IMR-90 (cell line): Measurements from ENCODE around the gene ADCK2. TPM values are rescaled to one million over a fixed set of nuclear protein-coding genes. Genes with fewer than 3 reads are reported as not detected.

Source experiments
- ATAC-seq: fragments of 200-7000 bp; cut with Tn5 transposase; 2 replicates; pipeline ENCODE4 v1.9.1; 2020; ENCODE audit warnings: low read depth, mild to moderate bottlenecking, moderate library complexity
- BruUV-seq: library from RNA; stranded (reverse); fragments of 400-500 nt; replicated peaks from 2 replicates; lab custom pipeline; 2021; lab: Mats Ljungman, UMichigan
- CTCF ChIA-PET: fragments of 300-600 bp; formaldehyde crosslinking; extraction: SDS; loops from one replicate; lab custom pipeline; 2021; ENCODE audit warnings: antibody characterized with exemption; lab: Yijun Ruan, JAX
- POLR2A ChIA-PET: fragments of 300-600 bp; sonication (Branson Sonifier 250); formaldehyde crosslinking; loops from one replicate; lab custom pipeline; 2022; ENCODE audit warnings: antibody characterized with exemption; ENCODE audit not compliant: unreplicated experiment; lab: Charles Lee
- DNase-seq: peaks from one replicate; pipeline ENCODE4 v3.0.0; 2013
- H2AFZ ChIP-seq: replicated peaks from 2 replicates; pipeline ENCODE3; 2013; ENCODE audit warnings: low read length, mild to moderate bottlenecking; ENCODE audit not compliant: poor library complexity
- H2AK5ac ChIP-seq: 2 replicates; pipeline ENCODE4 v1.6.1; 2013; ENCODE audit warnings: low read depth, low read length, inconsistent platforms
- H2AK9ac ChIP-seq: replicated peaks from 2 replicates; pipeline ENCODE3; 2013; ENCODE audit warnings: mild to moderate bottlenecking, low read depth, low read length, moderate library complexity; ENCODE audit not compliant: poor library complexity
- H2BK120ac ChIP-seq: 2 replicates; pipeline ENCODE4 v1.6.1; 2013; ENCODE audit warnings: low read depth, low read length, inconsistent platforms
- H2BK15ac ChIP-seq: 3 replicates; pipeline ENCODE4 v1.6.1; 2013; ENCODE audit warnings: low read depth, low read length, inconsistent platforms
- H2BK20ac ChIP-seq: 2 replicates; pipeline ENCODE4 v1.6.1; 2013; ENCODE audit warnings: low read depth, mild to moderate bottlenecking, inconsistent platforms, low read length, moderate library complexity
- H2BK5ac ChIP-seq: 2 replicates; pipeline ENCODE4 v1.6.1; 2013; ENCODE audit warnings: mild to moderate bottlenecking, low read depth, low read length, inconsistent platforms; ENCODE audit not compliant: poor library complexity, severe bottlenecking
- H3K14ac ChIP-seq: replicated peaks from 2 replicates; pipeline ENCODE4 v1.6.1; 2013; ENCODE audit warnings: low read depth, low read length, inconsistent platforms
- H3K18ac ChIP-seq: 2 replicates; pipeline ENCODE4 v1.6.1; 2013; ENCODE audit warnings: low read depth, low read length, control low read depth
- H3K23ac ChIP-seq: 2 replicates; pipeline ENCODE4 v1.6.1; 2013; ENCODE audit warnings: low read depth, low read length, inconsistent platforms
- H3K27ac ChIP-seq: 2 replicates; pipeline ENCODE4 v1.5.1; 2013; ENCODE audit warnings: mild to moderate bottlenecking, control low read depth, low read length; ENCODE audit not compliant: insufficient read depth
- H3K27me3 ChIP-seq: 2 replicates; pipeline ENCODE4 v1.6.1; 2013; ENCODE audit warnings: low read length; ENCODE audit not compliant: control insufficient read depth, insufficient read depth
- H3K36me3 ChIP-seq: 2 replicates; pipeline ENCODE4 v1.6.1; 2013; ENCODE audit warnings: low read length, mixed read lengths; ENCODE audit not compliant: control insufficient read depth, insufficient read depth
- H3K4ac ChIP-seq: 2 replicates; pipeline ENCODE4 v1.6.1; 2013; ENCODE audit warnings: low read depth, low read length, inconsistent platforms
- H3K4me1 ChIP-seq: 2 replicates; pipeline ENCODE4 v1.6.1; 2013; ENCODE audit warnings: low read length, mixed read lengths; ENCODE audit not compliant: control insufficient read depth, insufficient read depth
- H3K4me2 ChIP-seq: 2 replicates; pipeline ENCODE4 v1.6.1; 2013; ENCODE audit warnings: low read depth, mild to moderate bottlenecking, control low read depth, low read length, moderate library complexity
- H3K4me3 ChIP-seq: 2 replicates; pipeline ENCODE4 v1.5.1; 2013; ENCODE audit warnings: low read depth, mild to moderate bottlenecking, control low read depth, low read length, moderate library complexity; ENCODE audit not compliant: insufficient read depth
- H3K56ac ChIP-seq: 2 replicates; pipeline ENCODE4 v1.6.1; 2013; ENCODE audit warnings: low read length, inconsistent platforms; ENCODE audit not compliant: insufficient read depth; ENCODE audit errors: extremely low read depth
- H3K79me1 ChIP-seq, 2 experiments: 2 replicates each; pipeline ENCODE4 v1.6.1; 2013; ENCODE audit warnings: low read length in 2 of 2, inconsistent platforms in 1 of 2, low read depth in 1 of 2
- H3K9ac ChIP-seq: 2 replicates; pipeline ENCODE4 v1.6.1; 2013; ENCODE audit warnings: low read depth, low read length, control low read depth
- H3K9me1 ChIP-seq: 2 replicates; pipeline ENCODE4 v1.6.1; 2013; ENCODE audit warnings: low read length, inconsistent platforms; ENCODE audit not compliant: insufficient read depth
- H3K9me3 ChIP-seq: 2 replicates; pipeline ENCODE4 v1.6.1; 2013; ENCODE audit warnings: low read length; ENCODE audit not compliant: control insufficient read depth, insufficient read depth
- H4K20me1 ChIP-seq: 2 replicates; pipeline ENCODE4 v1.6.1; 2013; ENCODE audit warnings: low read length, inconsistent platforms; ENCODE audit not compliant: insufficient read depth
- H4K5ac ChIP-seq: 2 replicates; pipeline ENCODE4 v1.6.1; 2013; ENCODE audit warnings: mild to moderate bottlenecking, low read depth, low read length, control low read depth
- H4K8ac ChIP-seq, 2 experiments: 2 replicates each; pipeline ENCODE4 v1.6.1; 2013; ENCODE audit warnings: low read depth in 2 of 2, low read length in 2 of 2, control low read depth in 1 of 2, inconsistent platforms in 1 of 2
- H4K91ac ChIP-seq: 2 replicates; pipeline ENCODE4 v1.6.1; 2013; ENCODE audit warnings: low read depth, low read length, inconsistent platforms; ENCODE audit not compliant: insufficient read depth
- BHLHE40 ChIP-seq: fragments of 150-350 bp; IDR thresholded peaks from 2 replicates; pipeline ENCODE4 v1.6.1; 2016; ENCODE audit warnings: mild to moderate bottlenecking, low read depth, low read length
- CEBPB ChIP-seq: IDR thresholded peaks from 2 replicates; pipeline ENCODE4 v1.6.1; 2012; ENCODE audit warnings: low read depth, low read length, improper control_type of control experiment
- CHD1 ChIP-seq: IDR thresholded peaks from 2 replicates; pipeline ENCODE4 v1.6.1; 2012; ENCODE audit warnings: low read depth, low read length, improper control_type of control experiment
- ELK1 ChIP-seq: fragments of 150-350 bp; IDR thresholded peaks from 2 replicates; pipeline ENCODE4 v1.6.1; 2016; ENCODE audit warnings: low read depth, mild to moderate bottlenecking, low read length, moderate library complexity, borderline replicate concordance
- FOS ChIP-seq: fragments of 150-350 bp; IDR thresholded peaks from 2 replicates; pipeline ENCODE4 v1.6.1; 2016; ENCODE audit warnings: low read depth, low read length
- MAFK ChIP-seq: IDR thresholded peaks from 2 replicates; pipeline ENCODE4 v1.6.1; 2012; ENCODE audit warnings: low read depth, low read length, improper control_type of control experiment
- MAZ ChIP-seq: IDR thresholded peaks from 2 replicates; pipeline ENCODE4 v1.6.1; 2012; ENCODE audit warnings: low read depth, mild to moderate bottlenecking, low read length, improper control_type of control experiment, moderate library complexity, borderline replicate concordance
- MXI1 ChIP-seq: IDR thresholded peaks from 2 replicates; pipeline ENCODE4 v1.6.1; 2012; ENCODE audit warnings: low read depth, mild to moderate bottlenecking, low read length, moderate library complexity, borderline replicate concordance
- NFE2L2 ChIP-seq: fragments of 150-350 bp; IDR thresholded peaks from 2 replicates; pipeline ENCODE4 v1.6.1; 2016; ENCODE audit warnings: low read depth, mild to moderate bottlenecking, low read length
- POLR2A ChIP-seq: IDR thresholded peaks from 2 replicates; pipeline ENCODE4 v1.6.1; 2012; ENCODE audit warnings: mild to moderate bottlenecking, low read depth, low read length
- RAD21 ChIP-seq: IDR thresholded peaks from 2 replicates; pipeline ENCODE4 v1.6.1; 2012; ENCODE audit warnings: low read length, improper control_type of control experiment
- RCOR1 ChIP-seq: IDR thresholded peaks from 2 replicates; pipeline ENCODE4 v1.6.1; 2012; ENCODE audit warnings: mild to moderate bottlenecking, low read length, improper control_type of control experiment; ENCODE audit not compliant: insufficient replicate concordance
- RFX5 ChIP-seq: IDR thresholded peaks from 2 replicates; pipeline ENCODE4 v1.8.0; 2012; ENCODE audit warnings: low read depth, mild to moderate bottlenecking, low read length, moderate library complexity
- SMC3 ChIP-seq: fragments of 150-350 bp; IDR thresholded peaks from 2 replicates; pipeline ENCODE4 v1.6.1; 2016; ENCODE audit warnings: low read depth, mild to moderate bottlenecking, antibody characterized with exemption, low read length, moderate library complexity
- WGBS, 2 experiments: methylation state at CpG; one replicate each; pipeline versions ENCODE4 v1.1.5 to v1.1.7; 2013; ENCODE audit warnings: missing lambda C conversion rate in 2 of 2; ENCODE audit not compliant: insufficient read length in 1 of 2; ENCODE audit errors: extremely low coverage in 2 of 2; 5-methylcytosine and 5-hydroxymethylcytosine counted together
- dilution Hi-C: fragments of 300-500 bp; cut with HindIII; formaldehyde crosslinking; loops from one replicate; pipeline ENCODE4 v1.14.3; 2018; ENCODE audit warnings: low sequenced_read_pairs; ENCODE audit not compliant: unreplicated experiment
- in situ Hi-C: fragments of 300-500 bp; cut with MboI; formaldehyde crosslinking; loops from 3 replicates; pipeline ENCODE4 v1.14.3; 2019; ENCODE audit warnings: low sequenced_read_pairs, inconsistent platforms, mixed read lengths
- intact Hi-C: fragments of 100-400 bp; cut with micrococcal nuclease; formaldehyde crosslinking; loops from 2 replicates; pipeline ENCODE4 v1.10.0; 2022
- polyA plus RNA-seq, 3 experiments: library from polyadenylated mRNA; depleted of rRNA; stranded (reverse); fragments of >200 nt; gene quantifications; 2 replicates each; pipeline ENCODE4 v1.2.3, GENCODE V29; 2012; ENCODE audit warnings: low replicate concordance in 1 of 3
- total RNA-seq: library from RNA; depleted of rRNA; stranded (reverse); fragments of >200 nt; gene quantifications from 2 replicates; pipeline ENCODE4 v1.2.3, GENCODE V29; 2012
- TF ChIP-seq, protein P1 (sequence below): conservative IDR thresholded peaks from 2 replicates; pipeline ENCODE4 v1.5.1; 2012; ENCODE audit warnings: mild to moderate bottlenecking, low read depth, low read length, improper control_type of control experiment
- TF ChIP-seq, protein P2 (sequence below): fragments of 150-350 bp; IDR thresholded peaks from 2 replicates; pipeline ENCODE4 v1.6.1; 2017; ENCODE audit warnings: mild to moderate bottlenecking, antibody characterized with exemption, low read length, low read depth

The ADCK2 gene
- total and polyA plus RNA-seq, 2 of the 4 experiments (the other 2 are of a cell fraction) = 7.1 to 10.0 TPM

DNA sequence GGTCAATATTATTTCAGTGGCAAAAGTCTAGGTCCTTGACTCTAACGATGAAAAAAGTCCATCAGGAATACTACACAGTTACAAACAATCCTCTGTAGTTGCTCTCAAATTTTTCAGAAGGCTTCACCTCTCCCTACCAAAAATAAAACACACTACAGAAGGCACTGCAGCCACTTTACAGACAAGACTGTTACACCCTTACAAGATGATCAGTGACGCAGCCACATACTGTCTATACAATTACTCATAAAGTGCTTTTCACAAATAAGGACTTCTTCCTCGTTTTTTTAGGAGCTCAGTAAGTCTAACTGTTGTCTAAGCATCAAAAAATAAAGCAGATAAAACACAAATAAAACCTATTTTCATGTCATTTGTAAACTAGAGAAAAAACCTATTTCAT, 50.8 kb downstream of the ADCK2 start:
- no peaks in the 10 kb centered on the region; a peak in 2 of 4 replicates for H3K79me1 ChIP-seq
- H2AK9ac ChIP-seq = no peak overlapping the region
- no peak overlapping the region for H3K14ac ChIP-seq
- in situ Hi-C loops (no loop called here), intact Hi-C loops (no loop called here), dilution Hi-C loops (no loop called here)
- no peaks in the 10 kb centered on the region for H4K20me1 ChIP-seq
- H3K27ac ChIP-seq = no peak overlapping the region
- H2BK15ac ChIP-seq = no peak overlapping the region
- no peak overlapping the region for H3K23ac ChIP-seq
- H3K36me3 ChIP-seq = peaks cover 4% of the 10 kb centered on the region
- H2BK5ac ChIP-seq = no peak overlapping the region
- no peak overlapping the region for H3K9ac ChIP-seq
- no peak overlapping the region for H4K5ac ChIP-seq
- no peak overlapping the region for H3K56ac ChIP-seq
- DNase-seq = no peak
- no peak overlapping the region for H3K4me2 ChIP-seq
- H3K9me3 ChIP-seq = no peaks in the 10 kb centered on the region
- no peak overlapping the region for H4K91ac ChIP-seq
- no peak overlapping the region for H2AFZ ChIP-seq
- BruUV-seq = no TSS peak
- H2AK5ac ChIP-seq = no peak overlapping the region
- H2BK120ac ChIP-seq = no peak overlapping the region
- ChIA-PET CTCF (no interaction called here), POLR2A (no interaction called here)
- H3K4me3 ChIP-seq = no peak overlapping the region
- no peak overlapping the region for H3K18ac ChIP-seq
- no peak for ATAC-seq
- H3K4me1 ChIP-seq = no peaks in the 10 kb centered on the region; the same call in 1 of the 2 replicates
- H2BK20ac ChIP-seq = no peak overlapping the region
- no peaks in the 10 kb centered on the region; the same call in 1 of the 2 replicates for H3K9me1 ChIP-seq
- no peaks in the 10 kb centered on the region for H3K27me3 ChIP-seq
- WGBS, 2 experiments = 100% methylated on average over 1 of the region's 3 CpGs; no CpG with 5 or more reads in 1 of the 2 experiments
- H4K8ac ChIP-seq = no peak overlapping the region
- TF ChIP-seq BHLHE40 (no peak), FOS (no peak), CHD1 (no peak), POLR2A (no peak), RAD21 (no peak), NFE2L2 (no peak), CEBPB (no peak), MXI1 (no peak), RFX5 (no peak), ELK1 (no peak), RCOR1 (no peak), SMC3 (no peak), MAZ (no peak), MAFK (no peak)
- TF ChIP-seq, protein P1, sequence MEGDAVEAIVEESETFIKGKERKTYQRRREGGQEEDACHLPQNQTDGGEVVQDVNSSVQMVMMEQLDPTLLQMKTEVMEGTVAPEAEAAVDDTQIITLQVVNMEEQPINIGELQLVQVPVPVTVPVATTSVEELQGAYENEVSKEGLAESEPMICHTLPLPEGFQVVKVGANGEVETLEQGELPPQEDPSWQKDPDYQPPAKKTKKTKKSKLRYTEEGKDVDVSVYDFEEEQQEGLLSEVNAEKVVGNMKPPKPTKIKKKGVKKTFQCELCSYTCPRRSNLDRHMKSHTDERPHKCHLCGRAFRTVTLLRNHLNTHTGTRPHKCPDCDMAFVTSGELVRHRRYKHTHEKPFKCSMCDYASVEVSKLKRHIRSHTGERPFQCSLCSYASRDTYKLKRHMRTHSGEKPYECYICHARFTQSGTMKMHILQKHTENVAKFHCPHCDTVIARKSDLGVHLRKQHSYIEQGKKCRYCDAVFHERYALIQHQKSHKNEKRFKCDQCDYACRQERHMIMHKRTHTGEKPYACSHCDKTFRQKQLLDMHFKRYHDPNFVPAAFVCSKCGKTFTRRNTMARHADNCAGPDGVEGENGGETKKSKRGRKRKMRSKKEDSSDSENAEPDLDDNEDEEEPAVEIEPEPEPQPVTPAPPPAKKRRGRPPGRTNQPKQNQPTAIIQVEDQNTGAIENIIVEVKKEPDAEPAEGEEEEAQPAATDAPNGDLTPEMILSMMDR = no peak
- TF ChIP-seq, protein P2, sequence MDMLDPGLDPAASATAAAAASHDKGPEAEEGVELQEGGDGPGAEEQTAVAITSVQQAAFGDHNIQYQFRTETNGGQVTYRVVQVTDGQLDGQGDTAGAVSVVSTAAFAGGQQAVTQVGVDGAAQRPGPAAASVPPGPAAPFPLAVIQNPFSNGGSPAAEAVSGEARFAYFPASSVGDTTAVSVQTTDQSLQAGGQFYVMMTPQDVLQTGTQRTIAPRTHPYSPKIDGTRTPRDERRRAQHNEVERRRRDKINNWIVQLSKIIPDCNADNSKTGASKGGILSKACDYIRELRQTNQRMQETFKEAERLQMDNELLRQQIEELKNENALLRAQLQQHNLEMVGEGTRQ = no peak
- H3K4ac ChIP-seq = no peak overlapping the region
